GM21367 (cell line): ENCODE measurements around the gene SLC2A11.
"Not testable (repeated sequence)": the region's sequence is repeated elsewhere in the genome, so short reads cannot be mapped to it uniquely, and the experiment has no call there.

ENCODE experiments used
- ATAC-seq: cut with Tn5 transposase; IDR thresholded peaks from one replicate; pipeline ENCODE4 v1.9.1; 2021; ENCODE audit not compliant: unreplicated experiment

The SLC2A11 gene

GRCh38 chr22:23888615-23889401 lies 31.1 kb downstream of the SLC2A11 start:
- no peak for ATAC-seq

- no peak for ATAC-seq
Measured at GRCh38 chr22:23889620-23890019, 31.9 kb downstream of the SLC2A11 start.

GRCh38 chr22:23891726-23892125 lies 34.1 kb downstream of the SLC2A11 start:
- ATAC-seq: no peak

GRCh38 chr22:23892130-23892529 lies 34.5 kb downstream of the SLC2A11 start:
- no peak for ATAC-seq

- no peak for ATAC-seq
Measured at GRCh38 chr22:23892706-23893105, 35.0 kb downstream of the SLC2A11 start.

GRCh38 chr22:23893121-23893944 lies 35.7 kb downstream of the SLC2A11 start:
- no peak for ATAC-seq

- ATAC-seq: peak; percentile 65
Measured at GRCh38 chr22:23893945-23894709, 36.5 kb downstream of the SLC2A11 start, which contains the start of gene MIF. Gene MIF, plus strand, starts transcription at chr22:23894383. Its CDS starts 92 bp downstream, at chr22:23894475.

- ATAC-seq: peak; percentile 12
Measured at GRCh38 chr22:23894710-23895598, 37.3 kb downstream of the SLC2A11 start.

GRCh38 chr22:23895599-23896144 lies 38.0 kb downstream of the SLC2A11 start:
- ATAC-seq: no peak

- no peak for ATAC-seq
Measured at GRCh38 chr22:23896166-23896522, 38.5 kb downstream of the SLC2A11 start.

- ATAC-seq: no peak
Measured at GRCh38 chr22:23896523-23897186, 39.0 kb downstream of the SLC2A11 start.

GRCh38 chr22:23897320-23897719 lies 39.6 kb downstream of the SLC2A11 start:
- no peak for ATAC-seq

GRCh38 chr22:23898006-23898974 lies 40.6 kb downstream of the SLC2A11 start:
- no peak for ATAC-seq

- ATAC-seq: no peak
Measured at GRCh38 chr22:23899042-23899745, 41.5 kb downstream of the SLC2A11 start.

- not testable (repeated sequence) for ATAC-seq
Measured at GRCh38 chr22:23900227-23900626, 42.6 kb downstream of the SLC2A11 start.

- ATAC-seq: no peak
Measured at GRCh38 chr22:23901600-23901999, 43.9 kb downstream of the SLC2A11 start.

GRCh38 chr22:23903328-23903971 lies 45.8 kb downstream of the SLC2A11 start:
- ATAC-seq: no peak
